ENCODE data around the gene PSKH1.

- no peak for TF ChIP-seq EZH2 (IDR thresholded peaks at IDR 0.05; ENCODE audit: borderline replicate concordance, low read depth, low read length, poor library complexity, severe bottlenecking)
- TF ChIP-seq CTCF (conservative IDR thresholded peaks at IDR 0.05; ENCODE audit: low read depth, low read length) = no peak
Measured at GRCh38 chr16:67872631-67873434, 20.2 kb upstream of the PSKH1 start, which contains the start of gene EDC4.

Measured in A673 (cell line).